GM18519 (cell line): ENCODE results near the gene ARID4B.
A peak's percentile ranks its signal among the peaks of the same experiment; 100 is the strongest.
"Not testable (repeated sequence)": the region's sequence is repeated elsewhere in the genome, so short reads cannot be mapped to it uniquely, and the experiment has no call there.

ENCODE experiments used
- ATAC-seq: cut with Tn5 transposase; IDR thresholded peaks from one replicate; pipeline ENCODE4 v1.9.1; 2021; ENCODE audit warnings: mild to moderate bottlenecking, moderate library complexity; ENCODE audit not compliant: unreplicated experiment, low FRiP score

Gene ARID4B

GRCh38 chr1:235275836-235276235, 52.1 kb downstream of the ARID4B start:
- ATAC-seq, result no peak

GRCh38 chr1:235275223-235275622, 52.8 kb downstream of the ARID4B start:
- ATAC-seq, result peak; percentile 64

GRCh38 chr1:235272851-235273250, 55.1 kb downstream of the ARID4B start:
- ATAC-seq, result no peak

GRCh38 chr1:235270625-235271024, 57.4 kb downstream of the ARID4B start:
- ATAC-seq, result no peak

- not testable (repeated sequence) for ATAC-seq
Measured at GRCh38 chr1:235269990-235270389, 58.0 kb downstream of the ARID4B start.

- ATAC-seq, result no peak
Measured at GRCh38 chr1:235268379-235269125, 59.4 kb downstream of the ARID4B start.

- ATAC-seq, result no peak
Measured at GRCh38 chr1:235266967-235267366, 61.0 kb downstream of the ARID4B start.

- ATAC-seq, result no peak
Measured at GRCh38 chr1:235266325-235266724, 61.7 kb downstream of the ARID4B start.

GRCh38 chr1:235265900-235266299, 62.1 kb downstream of the ARID4B start:
- no peak for ATAC-seq

- no peak for ATAC-seq
Measured at GRCh38 chr1:235264327-235264726, 63.7 kb downstream of the ARID4B start.

- no peak for ATAC-seq
Measured at GRCh38 chr1:235262539-235262938, 65.4 kb downstream of the ARID4B start.

- ATAC-seq, result no peak
Measured at GRCh38 chr1:235261243-235261642, 66.7 kb downstream of the ARID4B start.

- no peak for ATAC-seq
Measured at GRCh38 chr1:235259133-235259778, 68.7 kb downstream of the ARID4B start.

- ATAC-seq, result not testable (repeated sequence)
Measured at GRCh38 chr1:235258068-235258467, 69.9 kb downstream of the ARID4B start.

GRCh38 chr1:235254721-235255120, 73.3 kb downstream of the ARID4B start:
- no peak for ATAC-seq

- ATAC-seq, result peak; percentile 49
Measured at GRCh38 chr1:235253219-235253962, 74.6 kb downstream of the ARID4B start.

GRCh38 chr1:235250430-235250829, 77.5 kb downstream of the ARID4B start:
- no peak for ATAC-seq

GRCh38 chr1:235246022-235246948, 81.7 kb downstream of the ARID4B start:
- ATAC-seq, result no peak

GRCh38 chr1:235244974-235245592, 82.9 kb downstream of the ARID4B start:
- ATAC-seq, result no peak

- no peak for ATAC-seq
Measured at GRCh38 chr1:235240960-235241359, 87.0 kb downstream of the ARID4B start.
